Activated naive CD8-positive, alpha-beta T cell (primary cell): ENCODE measurements around the gene HLA-A.
"Not testable (repeated sequence)": the region's sequence is repeated elsewhere in the genome, so short reads cannot be mapped to it uniquely, and the experiment has no call there.

Source experiments
- H3K27ac Mint-ChIP-seq: one replicate; pipeline ENCODE4 v1.8.0; 2021; ENCODE audit warnings: mixed read lengths
- H3K27me3 Mint-ChIP-seq: one replicate; pipeline ENCODE4 v1.8.0; 2021; ENCODE audit warnings: mixed read lengths
- H3K36me3 Mint-ChIP-seq: one replicate; pipeline ENCODE4 v1.8.0; 2021; ENCODE audit warnings: mixed read lengths
- H3K4me1 Mint-ChIP-seq: one replicate; pipeline ENCODE4 v1.8.0; 2021; ENCODE audit warnings: low read depth, mixed read lengths
- H3K4me3 Mint-ChIP-seq: one replicate; pipeline ENCODE4 v1.8.0; 2021; ENCODE audit warnings: mild to moderate bottlenecking, mixed read lengths
- H3K9me3 Mint-ChIP-seq: one replicate; pipeline ENCODE4 v1.8.0; 2021; ENCODE audit warnings: low read depth, mixed read lengths

Gene HLA-A

DNA sequence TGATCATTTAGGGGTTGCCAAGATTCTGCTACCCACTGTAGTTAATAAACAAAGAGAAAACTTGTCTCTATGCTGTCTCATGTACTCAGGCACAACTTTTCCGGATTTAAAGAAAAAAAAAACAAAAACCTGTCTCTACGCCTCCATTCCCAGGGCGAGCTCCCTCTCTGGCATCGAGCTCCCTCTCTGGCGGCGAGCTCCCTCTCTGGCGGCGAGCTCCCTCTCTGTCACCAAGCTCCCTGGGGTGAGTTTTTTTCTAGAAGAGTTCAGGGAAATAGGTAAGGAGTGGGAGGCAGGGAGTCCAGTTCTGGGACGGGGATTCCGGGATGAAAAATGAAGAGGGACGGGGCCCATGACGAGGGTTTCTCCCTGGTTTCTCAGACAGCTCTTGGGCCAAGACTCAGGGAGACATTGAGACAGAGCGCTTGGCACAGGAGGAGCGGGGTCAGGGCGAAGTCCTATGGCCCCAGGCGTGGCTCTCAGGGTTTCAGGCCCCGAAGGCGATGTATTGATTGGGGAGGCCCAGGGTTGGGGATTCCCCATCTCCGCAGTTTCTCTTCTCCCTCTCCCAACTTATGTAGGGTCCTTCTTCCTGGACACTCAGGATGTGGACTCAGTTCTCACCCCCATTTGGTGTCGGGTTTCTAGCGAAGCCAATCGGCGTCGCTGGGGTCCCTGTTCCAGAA lies 16.5 kb upstream of the HLA-A start:
- peaks cover 11% of the 10 kb centered on the region for H3K36me3 Mint-ChIP-seq
- H3K27ac Mint-ChIP-seq, result peak overlapping the region; percentile 94
- H3K27me3 Mint-ChIP-seq, result no peaks in the 10 kb centered on the region
- no peaks in the 10 kb centered on the region for H3K9me3 Mint-ChIP-seq
- H3K4me3 Mint-ChIP-seq, result peak overlapping the region; percentile 98
- H3K4me1 Mint-ChIP-seq, result peaks cover 43% of the 10 kb centered on the region

GRCh38 chr6:29926413-29927274 lies 15.7 kb upstream of the HLA-A start:
- Mint-ChIP-seq H3K4me1 (peaks cover 44% of the 10 kb centered on the region), H3K27me3 (no peaks in the 10 kb centered on the region), H3K9me3 (no peaks in the 10 kb centered on the region), H3K4me3 (peak overlapping the region; percentile 98), H3K27ac (peak overlapping the region; percentile 100), H3K36me3 (peaks cover 12% of the 10 kb centered on the region)

DNA sequence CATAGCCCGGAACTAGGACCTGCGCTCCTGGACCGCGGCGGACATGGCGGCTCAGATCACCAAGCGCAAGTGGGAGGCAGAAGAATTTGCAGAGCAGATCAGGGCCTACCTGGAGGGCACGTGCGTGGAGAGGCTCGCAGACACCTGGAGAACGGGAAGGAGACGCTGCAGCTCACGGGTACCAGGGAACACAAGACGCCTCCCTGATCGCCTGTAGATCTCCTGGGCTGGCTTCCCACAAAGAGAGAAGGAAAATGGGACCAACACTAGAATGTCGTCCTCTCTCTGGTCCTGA lies 15.1 kb upstream of the HLA-A start:
- peak overlapping the region; percentile 100 for H3K27ac Mint-ChIP-seq
- no peaks in the 10 kb centered on the region for H3K9me3 Mint-ChIP-seq
- peaks cover 10% of the 10 kb centered on the region for H3K36me3 Mint-ChIP-seq
- no peaks in the 10 kb centered on the region for H3K27me3 Mint-ChIP-seq
- H3K4me1 Mint-ChIP-seq, result peaks cover 44% of the 10 kb centered on the region
- H3K4me3 Mint-ChIP-seq, result peak overlapping the region; percentile 98

GRCh38 chr6:29927841-29928388 lies 14.4 kb upstream of the HLA-A start:
- H3K4me3 Mint-ChIP-seq, result peak overlapping the region; percentile 98
- H3K27ac Mint-ChIP-seq, result peak overlapping the region; percentile 100
- no peaks in the 10 kb centered on the region for H3K27me3 Mint-ChIP-seq
- peaks cover 44% of the 10 kb centered on the region for H3K4me1 Mint-ChIP-seq
- peaks cover 10% of the 10 kb centered on the region for H3K36me3 Mint-ChIP-seq
- H3K9me3 Mint-ChIP-seq, result no peaks in the 10 kb centered on the region

DNA sequence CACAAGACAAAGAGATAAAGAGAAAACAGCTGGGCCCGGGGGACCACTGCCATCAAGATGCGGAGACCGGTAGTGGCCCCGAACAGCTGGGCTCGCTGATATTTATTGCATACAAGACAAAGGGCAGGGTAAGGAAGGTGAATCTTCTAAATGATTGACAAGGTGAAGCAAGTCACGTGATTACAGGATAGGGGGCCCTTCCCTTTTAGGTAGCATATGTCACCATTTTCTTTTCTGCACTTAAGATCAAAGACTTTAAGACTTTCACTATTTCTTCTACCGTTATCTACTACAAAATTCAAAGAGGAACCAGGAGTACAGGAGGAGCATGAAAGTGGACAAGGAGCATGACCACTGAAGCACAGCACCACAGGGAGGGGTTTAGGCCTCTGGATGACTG lies 12.3 kb upstream of the HLA-A start:
- H3K4me1 Mint-ChIP-seq, result peaks cover 34% of the 10 kb centered on the region
- H3K36me3 Mint-ChIP-seq, H3K9me3 Mint-ChIP-seq, H3K27me3 Mint-ChIP-seq, H3K4me3 Mint-ChIP-seq, H3K27ac Mint-ChIP-seq: not testable (repeated sequence)

DNA sequence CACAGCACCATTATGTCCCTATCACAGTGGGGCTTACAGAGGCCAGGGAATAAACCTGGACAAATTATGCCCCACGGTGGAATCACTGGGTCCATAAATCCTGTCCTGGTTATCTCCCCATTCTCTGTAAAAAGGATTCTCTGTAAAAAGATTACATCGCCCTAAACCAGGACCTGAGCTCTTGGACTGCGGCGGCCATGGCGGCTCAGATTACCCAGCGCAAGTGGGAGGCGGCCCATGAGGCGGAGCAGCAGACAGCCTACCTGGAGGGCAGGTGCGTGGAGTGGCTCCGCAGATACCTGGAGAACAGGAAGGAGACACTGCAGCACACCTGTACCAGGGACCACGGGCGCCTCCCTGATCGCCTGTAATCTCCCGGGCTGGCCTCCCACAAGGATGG lies 8.4 kb upstream of the HLA-A start:
- H3K4me1 Mint-ChIP-seq, result peaks cover 18% of the 10 kb centered on the region
- H3K4me3 Mint-ChIP-seq, result no peak overlapping the region
- no peaks in the 10 kb centered on the region for H3K9me3 Mint-ChIP-seq
- no peak overlapping the region for H3K27ac Mint-ChIP-seq
- peaks cover 7% of the 10 kb centered on the region for H3K36me3 Mint-ChIP-seq
- H3K27me3 Mint-ChIP-seq, result no peaks in the 10 kb centered on the region

DNA sequence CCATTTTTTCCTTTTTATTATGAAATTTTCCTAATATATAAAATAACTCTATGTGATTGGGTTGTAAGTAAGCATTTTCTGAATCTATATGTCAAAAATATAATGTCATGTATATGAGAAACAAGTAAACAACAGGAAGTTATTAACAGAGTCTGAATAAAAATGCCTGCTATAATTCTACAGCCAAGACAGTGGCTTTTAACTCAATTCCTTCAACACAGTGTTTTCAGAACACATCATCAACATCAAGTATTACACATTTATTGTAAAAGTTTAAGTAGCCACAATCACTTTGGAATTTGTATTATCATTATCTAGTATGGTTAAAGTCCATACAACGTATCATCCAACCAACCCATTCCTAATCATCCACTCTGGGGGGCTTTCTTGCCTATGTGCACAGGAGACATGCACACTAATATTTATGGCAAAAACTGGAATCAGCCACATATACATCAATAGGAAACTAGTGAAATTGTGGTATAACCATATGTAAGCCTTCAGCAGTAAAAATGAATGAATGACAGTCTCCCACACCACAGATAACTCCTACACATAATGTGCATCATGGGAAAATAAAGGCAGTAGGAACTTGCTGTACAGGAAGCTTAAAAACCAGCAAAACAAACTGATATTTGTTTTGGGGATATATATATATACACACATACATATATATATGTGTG lies 6.9 kb upstream of the HLA-A start:
- peaks cover 20% of the 10 kb centered on the region for H3K4me1 Mint-ChIP-seq
- no peak overlapping the region for H3K4me3 Mint-ChIP-seq
- H3K27me3 Mint-ChIP-seq, result no peaks in the 10 kb centered on the region
- H3K27ac Mint-ChIP-seq, result peak overlapping the region; percentile 22
- H3K9me3 Mint-ChIP-seq, result no peaks in the 10 kb centered on the region
- H3K36me3 Mint-ChIP-seq, result peaks cover 3% of the 10 kb centered on the region

GRCh38 chr6:29938746-29939508 lies 3.4 kb upstream of the HLA-A start:
- Mint-ChIP-seq H3K27ac (no peak overlapping the region), H3K4me3 (no peak overlapping the region), H3K4me1 (peaks cover 34% of the 10 kb centered on the region), H3K36me3 (peaks cover 5% of the 10 kb centered on the region), H3K27me3 (no peaks in the 10 kb centered on the region), H3K9me3 (no peaks in the 10 kb centered on the region)

DNA sequence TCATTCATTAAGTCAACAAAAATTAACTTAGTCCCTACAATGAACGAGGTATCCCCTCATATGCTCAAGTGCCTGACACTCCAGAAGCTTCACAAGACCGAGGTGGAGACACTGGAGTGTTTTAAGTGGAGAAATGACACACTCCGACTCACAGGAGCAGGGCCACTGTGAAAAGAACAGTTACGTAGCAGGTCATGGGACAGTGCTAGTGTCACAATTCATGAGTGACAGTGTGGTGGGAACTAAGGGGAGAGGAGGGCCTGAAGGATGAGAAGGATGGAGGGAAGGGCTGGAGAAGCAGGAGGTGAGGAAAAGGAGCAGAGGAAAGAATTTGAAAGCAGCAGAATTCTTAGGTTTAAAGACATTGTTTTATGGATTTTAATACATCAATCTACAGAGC lies 1.3 kb upstream of the HLA-A start:
- Mint-ChIP-seq H3K9me3 (no peaks in the 10 kb centered on the region), H3K4me1 (peaks cover 43% of the 10 kb centered on the region), H3K27me3 (no peaks in the 10 kb centered on the region), H3K4me3 (peak overlapping the region; percentile 96), H3K27ac (peak overlapping the region; percentile 100), H3K36me3 (peaks cover 19% of the 10 kb centered on the region)

DNA sequence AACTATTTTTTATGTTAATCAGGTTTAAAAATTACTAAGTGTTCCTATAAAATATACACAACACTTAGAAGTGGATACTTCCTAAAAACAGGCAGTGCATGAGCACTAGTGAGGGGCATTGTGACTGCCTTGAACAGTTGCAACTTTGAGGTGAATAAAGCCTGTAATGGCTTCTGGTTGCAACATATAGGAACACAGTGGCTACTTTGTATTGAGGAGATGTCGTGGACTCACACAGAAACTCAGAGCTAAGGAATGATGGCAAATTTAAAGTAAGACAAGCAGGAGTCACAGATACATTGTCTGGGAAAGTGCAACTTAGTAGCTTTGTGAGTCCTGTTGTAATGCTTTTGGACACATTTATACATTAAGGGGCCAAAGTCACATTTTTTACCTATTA lies 861 bp upstream of the HLA-A start:
- peaks cover 24% of the 10 kb centered on the region for H3K36me3 Mint-ChIP-seq
- peak overlapping the region; percentile 96 for H3K4me3 Mint-ChIP-seq
- no peaks in the 10 kb centered on the region for H3K9me3 Mint-ChIP-seq
- H3K4me1 Mint-ChIP-seq, result peaks cover 47% of the 10 kb centered on the region
- H3K27ac Mint-ChIP-seq, result peak overlapping the region; percentile 100
- no peaks in the 10 kb centered on the region for H3K27me3 Mint-ChIP-seq

DNA sequence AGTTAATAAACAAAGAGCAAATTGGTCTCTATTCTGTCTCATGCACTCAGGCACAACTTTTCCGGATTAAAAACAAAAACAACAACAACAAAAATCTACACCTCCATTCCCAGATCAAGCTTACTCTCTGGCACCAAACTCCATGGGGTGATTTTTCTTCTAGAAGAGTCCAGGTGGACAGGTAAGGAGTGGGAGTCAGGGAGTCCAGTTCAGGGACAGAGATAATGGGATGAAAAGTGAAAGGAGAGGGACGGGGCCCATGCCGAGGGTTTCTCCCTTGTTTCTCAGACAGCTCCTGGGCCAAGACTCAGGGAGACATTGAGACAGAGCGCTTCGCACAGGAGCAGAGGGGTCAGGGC lies 437 bp upstream of the HLA-A start:
- peaks cover 52% of the 10 kb centered on the region for H3K4me1 Mint-ChIP-seq
- no peaks in the 10 kb centered on the region for H3K9me3 Mint-ChIP-seq

GRCh38 chr6:29943053-29943966 lies 978 bp downstream of the HLA-A start:
- Mint-ChIP-seq H3K27ac (peak overlapping the region; percentile 100), H3K4me1 (peaks cover 64% of the 10 kb centered on the region), H3K9me3 (no peaks in the 10 kb centered on the region), H3K27me3 (no peaks in the 10 kb centered on the region), H3K4me3 (peak overlapping the region; percentile 96), H3K36me3 (peaks cover 27% of the 10 kb centered on the region)

More for the DNA sequence above, 437 bp upstream of the HLA-A start:
- Mint-ChIP-seq H3K36me3 (peaks cover 25% of the 10 kb centered on the region), H3K4me3 (peak overlapping the region; percentile 96), H3K27me3 (no peaks in the 10 kb centered on the region), H3K27ac (peak overlapping the region; percentile 100)

- H3K27ac Mint-ChIP-seq, result peak overlapping the region; percentile 100
- H3K9me3 Mint-ChIP-seq, result no peaks in the 10 kb centered on the region
- peaks cover 67% of the 10 kb centered on the region for H3K4me1 Mint-ChIP-seq
- H3K27me3 Mint-ChIP-seq, result no peaks in the 10 kb centered on the region
- H3K36me3 Mint-ChIP-seq, result peaks cover 32% of the 10 kb centered on the region
- H3K4me3 Mint-ChIP-seq, result peak overlapping the region; percentile 96
Measured at GRCh38 chr6:29945281-29945820, 3.0 kb downstream of the HLA-A start.
